Loucy (cell line): ENCODE results near the gene RFFL.
A peak's percentile ranks its signal among the peaks of the same experiment; 100 is the strongest.

ENCODE experiments used
- H2AFZ ChIP-seq: fragments of 200-600 bp; sonication (generic); 2 replicates; pipeline ENCODE4 v1.6.0; 2016; ENCODE audit warnings: antibody characterized with exemption, mild to moderate bottlenecking, low read length, moderate library complexity
- H3F3A ChIP-seq: fragments of 200-600 bp; 2 replicates; pipeline ENCODE4 v1.6.0; 2016; ENCODE audit warnings: antibody characterized with exemption, low read depth, mild to moderate bottlenecking
- H3K27me3 ChIP-seq: fragments of 200-600 bp; sonication (generic); 2 replicates; pipeline ENCODE4 v1.6.1; 2014; ENCODE audit warnings: low read length, mild to moderate bottlenecking; ENCODE audit not compliant: insufficient read depth, poor library complexity, severe bottlenecking
- H3K36me3 ChIP-seq: fragments of 200-600 bp; sonication (generic); 2 replicates; pipeline ENCODE4 v1.6.1; 2016; ENCODE audit warnings: low read length; ENCODE audit not compliant: insufficient read depth
- H3K4me1 ChIP-seq: fragments of 200-600 bp; sonication (generic); 2 replicates; pipeline ENCODE4 v1.5.1; 2014; ENCODE audit warnings: low read length, mild to moderate bottlenecking; ENCODE audit not compliant: insufficient read depth, poor library complexity, severe bottlenecking
- H3K4me2 ChIP-seq: fragments of 200-600 bp; sonication (generic); 2 replicates; pipeline ENCODE4 v1.6.0; 2014; ENCODE audit warnings: antibody characterized with exemption, low read length, low read depth, mild to moderate bottlenecking; ENCODE audit not compliant: poor library complexity, severe bottlenecking
- H3K4me3 ChIP-seq: fragments of 200-600 bp; sonication (generic); 2 replicates; pipeline ENCODE4 v1.5.1; 2014; ENCODE audit warnings: low read length, mild to moderate bottlenecking, mixed read lengths; ENCODE audit not compliant: poor library complexity, severe bottlenecking
- H3K79me2 ChIP-seq: fragments of 200-600 bp; sonication (generic); 2 replicates; pipeline ENCODE4 v1.6.1; 2014; ENCODE audit warnings: low read length; ENCODE audit not compliant: insufficient read depth
- H3K9ac ChIP-seq: fragments of 200-600 bp; sonication (generic); 2 replicates; pipeline ENCODE4 v1.6.0; 2014; ENCODE audit warnings: mild to moderate bottlenecking, low read depth, low read length, moderate library complexity; ENCODE audit not compliant: poor library complexity, severe bottlenecking
- H3K9me2 ChIP-seq: fragments of 200-600 bp; sonication (generic); replicated peaks from 2 replicates; pipeline ENCODE4 v1.6.1; 2016; ENCODE audit warnings: low read depth, low read length, mixed read lengths
- H3K9me3 ChIP-seq: fragments of 200-600 bp; sonication (generic); 2 replicates; pipeline ENCODE4 v1.6.1; 2014; ENCODE audit warnings: mild to moderate bottlenecking, antibody characterized with exemption, low read length, low read depth; ENCODE audit not compliant: insufficient read depth
- H4K20me1 ChIP-seq: fragments of 200-600 bp; sonication (generic); 2 replicates; pipeline ENCODE4 v1.6.0; 2014; ENCODE audit warnings: antibody characterized with exemption, low read length, mild to moderate bottlenecking; ENCODE audit not compliant: insufficient read depth, poor library complexity, severe bottlenecking
- CTCF ChIP-seq: fragments of 200-600 bp; sonication (generic); conservative IDR thresholded peaks from 2 replicates; pipeline ENCODE4 v1.5.1; 2014; ENCODE audit warnings: mild to moderate bottlenecking, antibody characterized with exemption, low read length
- EZH2phosphoT487 ChIP-seq: fragments of 200-600 bp; IDR thresholded peaks from 2 replicates; pipeline ENCODE4 v1.6.1; 2018; ENCODE audit warnings: antibody characterized with exemption, mild to moderate bottlenecking, moderate library complexity, borderline replicate concordance

Gene RFFL

DNA sequence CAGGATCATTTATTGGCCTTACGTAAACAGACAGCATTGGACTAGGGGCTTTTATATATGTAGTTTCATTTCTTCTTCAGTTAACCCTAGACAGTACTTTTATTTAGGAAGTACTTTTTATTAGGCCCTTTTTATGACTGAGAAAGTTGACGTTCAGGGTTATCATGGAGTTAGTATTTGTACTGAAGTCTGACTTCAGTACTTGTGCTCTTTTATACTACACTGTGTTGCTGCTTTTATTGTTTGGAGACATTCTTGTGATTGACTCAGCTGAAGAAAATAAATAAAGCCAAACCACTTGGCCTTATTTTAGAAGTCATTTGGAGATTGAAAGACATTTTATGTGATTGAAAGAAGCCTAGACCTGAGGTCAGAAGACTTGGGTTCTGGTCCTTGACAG is 76.3 kb downstream of the RFFL start:
- Histone ChIP-seq H3K4me1 (peaks cover 53% of the 10 kb centered on the region), H3K79me2 (peaks cover 32% of the 10 kb centered on the region), H2AFZ (no peak overlapping the region), H3K9ac (no peak overlapping the region), H4K20me1 (no peaks in the 10 kb centered on the region), H3K36me3 (peaks cover 41% of the 10 kb centered on the region), H3K27me3 (no peaks in the 10 kb centered on the region), H3K4me3 (peak overlapping the region; percentile 24), H3K9me3 (no peaks in the 10 kb centered on the region), H3K9me2 (no peaks in the 10 kb centered on the region), H3F3A (no peaks in the 10 kb centered on the region; the same call in 1 of the 2 replicates), H3K4me2 (peak overlapping the region; percentile 46)
- TF ChIP-seq CTCF (no peak), EZH2phosphoT487 (no peak)

- H3K9ac ChIP-seq = peak overlapping the region; percentile 92
- H3K36me3 ChIP-seq = peaks cover 2% of the 10 kb centered on the region; the same call in 1 of the 2 replicates
- no peaks in the 10 kb centered on the region for H4K20me1 ChIP-seq
- peaks cover 43% of the 10 kb centered on the region for H3K79me2 ChIP-seq
- TF ChIP-seq EZH2phosphoT487 (no peak), CTCF (no peak)
- H3K9me2 ChIP-seq = no peaks in the 10 kb centered on the region
- peak overlapping the region; percentile 81 for H3K4me3 ChIP-seq
- H3K9me3 ChIP-seq = no peaks in the 10 kb centered on the region
- H2AFZ ChIP-seq = no peak overlapping the region
- H3K27me3 ChIP-seq = no peaks in the 10 kb centered on the region
- H3F3A ChIP-seq = no peaks in the 10 kb centered on the region
- peak overlapping the region; percentile 88 for H3K4me2 ChIP-seq
- H3K4me1 ChIP-seq = peaks cover 55% of the 10 kb centered on the region
These were observed 81.8 kb downstream of the RFFL start for GRCh38 chr17:34981538-34982241.

- Histone ChIP-seq H4K20me1 (no peaks in the 10 kb centered on the region), H3K9ac (peak overlapping the region; percentile 92), H3K9me2 (no peaks in the 10 kb centered on the region), H3K36me3 (no peaks in the 10 kb centered on the region), H3K27me3 (no peaks in the 10 kb centered on the region), H3F3A (no peaks in the 10 kb centered on the region), H3K4me3 (peak overlapping the region; percentile 81), H3K79me2 (peaks cover 43% of the 10 kb centered on the region), H3K9me3 (no peaks in the 10 kb centered on the region), H2AFZ (peak overlapping the region; percentile 92), H3K4me2 (peak overlapping the region; percentile 88), H3K4me1 (peaks cover 53% of the 10 kb centered on the region)
- TF ChIP-seq CTCF = peak; percentile 56
- no peak for TF ChIP-seq EZH2phosphoT487
These were observed 82.6 kb downstream of the RFFL start for GRCh38 chr17:34980681-34981537.
